Stomach (tissue), 4 donors: ENCODE results near the gene IGSF3.
"Not testable (repeated sequence)": the region's sequence is repeated elsewhere in the genome, so short reads cannot be mapped to it uniquely, and the experiment has no call there.

Source experiments
- CTCF ChIP-seq, 7 experiments: fragments of 450-650 bp in 4 of 7; fragments of 200-600 bp in 3 of 7; sonication (generic) in 3 of 7; IDR thresholded peaks; one replicate each; pipeline ENCODE4 v1.5.1; 2016 to 2019; ENCODE audit warnings: antibody characterized with exemption in 7 of 7, control low read depth in 2 of 7, mild to moderate bottlenecking in 1 of 7
- POLR2A ChIP-seq, 4 donors: fragments of 450-650 bp; IDR thresholded peaks; one replicate each; pipeline ENCODE4 v1.6.1; 2016; ENCODE audit warnings: antibody characterized with exemption in 4 of 4, control low read depth in 2 of 4, mild to moderate bottlenecking in 1 of 4, moderate library complexity in 1 of 4

- not testable (repeated sequence) for TF ChIP-seq POLR2A, CTCF (IDR thresholded peaks at IDR 0.05)
Observed at GRCh38 chr1:116643281-116643751, 24.2 kb downstream of the IGSF3 start.
